22Rv1 (cell line): ENCODE results near the gene MAST4.

Source experiments
- CTCF ChIP-seq: fragments of 450-650 bp; IDR thresholded peaks from 2 replicates; pipeline ENCODE4 v1.5.1; 2017; ENCODE audit warnings: mild to moderate bottlenecking
- ZFX ChIP-seq: fragments of 450-650 bp; IDR thresholded peaks from 2 replicates; pipeline ENCODE4 v1.6.1; 2017; ENCODE audit warnings: antibody characterized with exemption, borderline replicate concordance

DNA sequence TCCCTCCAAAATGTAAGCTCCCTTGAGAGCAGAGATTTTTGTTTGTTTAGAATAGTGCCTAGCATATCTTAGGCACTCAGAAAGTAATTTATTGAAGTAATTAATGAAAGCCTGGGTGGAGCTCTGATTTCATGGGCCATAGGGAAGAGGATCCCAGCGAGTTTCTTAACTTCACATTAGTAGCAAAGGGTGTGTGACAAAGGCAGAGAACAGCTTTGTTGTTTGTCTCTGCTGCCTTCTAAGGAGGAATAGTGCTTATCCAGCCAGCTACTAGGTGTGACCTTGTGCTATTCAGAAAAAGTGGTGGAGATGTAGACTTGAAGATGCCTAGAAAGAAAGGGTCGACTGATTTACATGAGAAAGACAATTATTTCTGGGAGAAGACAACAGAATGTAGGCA lies 451.4 kb downstream of the MAST4 start:
- no peak for TF ChIP-seq CTCF
- TF ChIP-seq ZFX: no peak
